B cell (primary cell): Measurements from ENCODE around the gene UBE2M.
A peak's percentile ranks its signal among the peaks of the same experiment; 100 is the strongest.

Experiments used
- CTCF ChIP-seq: fragments of 200-600 bp; IDR thresholded peaks from one replicate; pipeline ENCODE4 v1.8.0; 2022; ENCODE audit warnings: antibody characterized with exemption, mild to moderate bottlenecking
- EZH2 ChIP-seq: IDR thresholded peaks from 2 replicates; pipeline ENCODE4 v1.6.1; 2012; ENCODE audit warnings: borderline replicate concordance, low read depth, mild to moderate bottlenecking, moderate library complexity, low read length; ENCODE audit not compliant: insufficient read depth, poor library complexity, severe bottlenecking

GRCh38 chr19:58581227-58582141 lies 23.1 kb upstream of the UBE2M start:
- TF ChIP-seq CTCF = peak; percentile 80
- TF ChIP-seq EZH2 = no peak
